Renal cortical epithelial cell (primary cell): ENCODE measurements around the gene RBMX2. TPM values are rescaled to one million over a fixed set of nuclear protein-coding genes. Genes with fewer than 3 reads are reported as not detected.
"Not testable (repeated sequence)": the region's sequence is repeated elsewhere in the genome, so short reads cannot be mapped to it uniquely, and the experiment has no call there.

Experiments
- DNase-seq: peaks from one replicate; pipeline ENCODE4 v3.0.0-alpha.2; 2011; ENCODE audit warnings: low read depth
- total RNA-seq: library from RNA; depleted of rRNA; stranded (reverse); fragments of >200 nt; gene quantifications from 2 replicates; pipeline ENCODE4 v1.2.3, GENCODE V29; 2014

Gene RBMX2, protein sequence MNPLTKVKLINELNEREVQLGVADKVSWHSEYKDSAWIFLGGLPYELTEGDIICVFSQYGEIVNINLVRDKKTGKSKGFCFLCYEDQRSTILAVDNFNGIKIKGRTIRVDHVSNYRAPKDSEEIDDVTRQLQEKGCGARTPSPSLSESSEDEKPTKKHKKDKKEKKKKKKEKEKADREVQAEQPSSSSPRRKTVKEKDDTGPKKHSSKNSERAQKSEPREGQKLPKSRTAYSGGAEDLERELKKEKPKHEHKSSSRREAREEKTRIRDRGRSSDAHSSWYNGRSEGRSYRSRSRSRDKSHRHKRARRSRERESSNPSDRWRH
- total RNA-seq, result 18.5 and 19.6 TPM in 2 replicates

DNA sequence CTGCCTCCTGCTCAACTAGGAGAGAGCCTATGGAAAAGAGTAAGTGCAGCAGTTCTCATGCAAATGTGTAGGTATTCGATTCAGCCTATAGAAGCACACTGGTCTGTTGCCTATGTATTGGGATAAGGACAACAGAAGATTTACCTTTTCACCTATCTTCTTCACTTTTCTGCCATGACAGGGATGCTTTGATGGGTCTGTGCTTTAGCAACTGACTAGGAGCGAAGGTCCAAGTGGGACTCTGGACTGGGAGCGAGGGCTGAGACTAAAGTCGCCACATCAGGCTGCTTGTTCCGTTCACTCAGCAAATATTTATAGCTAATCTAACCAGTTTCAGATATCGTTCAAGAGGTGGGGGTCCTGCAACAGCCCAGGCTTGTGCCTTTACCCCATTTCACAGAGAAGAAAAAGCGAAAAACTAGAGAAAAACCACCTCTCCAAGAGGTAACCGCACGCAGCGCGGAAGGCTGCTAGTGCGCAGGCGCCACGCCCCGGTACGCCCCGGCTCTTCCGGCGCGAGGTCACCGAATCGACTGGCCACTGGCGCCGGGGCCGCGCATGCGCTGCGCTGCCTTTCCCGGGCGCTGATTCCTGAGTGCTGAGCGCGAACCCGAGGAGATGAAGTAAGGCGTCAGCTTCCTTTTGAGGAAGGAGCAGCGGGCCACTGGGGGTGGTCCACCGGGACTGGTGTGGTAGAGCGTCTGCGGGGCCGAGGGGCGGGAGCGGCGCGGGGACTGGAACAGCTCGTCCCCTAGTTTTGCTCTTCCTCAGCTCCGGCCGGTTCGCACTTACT is at the start of gene RBMX2:
Gene RBMX2, plus strand, starts transcription at position 573 of the 793 bp plus-strand sequence. Its CDS starts 46 bp downstream, at position 619.
- peak; percentile 52 for DNase-seq

DNA sequence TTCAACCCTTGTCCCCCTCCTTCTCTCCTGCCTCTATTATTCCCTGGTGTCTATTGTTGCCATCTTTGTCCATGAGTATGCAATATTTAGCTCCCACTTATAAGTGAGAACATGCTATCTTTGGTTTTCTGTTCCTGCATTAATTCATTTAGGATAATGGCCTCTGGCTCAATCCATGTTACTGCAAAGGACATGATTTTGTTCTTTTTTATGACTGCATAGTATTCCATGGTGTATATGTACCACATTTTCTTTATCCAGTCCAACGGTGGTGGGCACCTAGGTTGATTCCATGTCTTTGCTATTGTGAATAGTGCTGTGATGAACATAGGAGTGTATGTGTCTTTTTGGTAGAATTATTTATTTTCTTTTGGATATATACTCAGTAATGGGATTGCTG is 49.7 kb upstream of the RBMX2 start:
- DNase-seq, result not testable (repeated sequence)

DNA sequence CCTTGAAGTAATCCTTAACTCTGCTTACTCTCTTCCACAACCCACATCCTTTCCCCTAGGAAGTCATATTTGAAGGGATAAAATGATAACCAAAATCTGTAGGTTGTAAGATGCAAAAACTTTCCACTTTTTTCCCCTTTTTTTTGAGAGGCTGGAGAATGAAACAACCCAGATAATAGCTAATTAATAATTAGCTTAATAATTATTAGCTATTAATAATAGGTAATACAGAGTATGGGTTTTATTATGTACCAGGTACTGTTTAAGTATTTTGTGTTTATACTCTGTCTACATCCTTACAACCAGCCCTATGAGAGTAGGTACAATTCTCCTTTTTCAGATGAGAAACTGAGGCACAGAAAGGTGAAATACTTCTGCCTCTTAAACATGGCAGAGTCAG is 25.7 kb upstream of the RBMX2 start:
- no peak for DNase-seq

DNA sequence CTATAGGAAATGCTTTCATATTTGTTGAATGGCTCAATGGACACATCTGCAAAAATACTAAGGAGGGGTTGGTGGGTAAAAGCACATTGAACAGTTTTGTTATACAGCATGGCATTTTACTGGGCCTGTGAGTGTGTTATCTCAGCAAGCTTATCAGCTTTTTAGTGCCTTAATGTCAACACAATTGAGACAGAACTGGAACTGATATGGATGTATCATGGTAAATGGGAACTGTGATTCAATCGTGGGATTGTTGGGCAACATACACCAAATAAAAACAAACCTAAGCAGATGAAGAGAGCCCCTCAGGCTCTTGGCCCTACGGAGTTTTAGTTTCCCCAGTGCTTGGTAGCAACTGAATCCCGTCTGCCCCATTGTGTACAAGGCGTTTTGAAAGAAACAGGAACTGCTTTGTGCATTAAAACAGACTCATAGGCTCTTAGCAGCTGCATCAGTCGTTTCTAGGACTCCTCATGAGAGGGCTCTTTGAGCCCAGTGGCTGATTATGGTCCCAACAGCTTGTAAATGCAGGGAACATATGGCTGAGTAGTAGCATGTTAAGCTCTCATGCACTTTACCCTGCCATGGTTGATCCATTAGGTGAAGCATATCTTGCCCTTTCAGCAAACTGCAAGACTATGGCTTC is 23.6 kb upstream of the RBMX2 start:
- DNase-seq, result no peak

DNA sequence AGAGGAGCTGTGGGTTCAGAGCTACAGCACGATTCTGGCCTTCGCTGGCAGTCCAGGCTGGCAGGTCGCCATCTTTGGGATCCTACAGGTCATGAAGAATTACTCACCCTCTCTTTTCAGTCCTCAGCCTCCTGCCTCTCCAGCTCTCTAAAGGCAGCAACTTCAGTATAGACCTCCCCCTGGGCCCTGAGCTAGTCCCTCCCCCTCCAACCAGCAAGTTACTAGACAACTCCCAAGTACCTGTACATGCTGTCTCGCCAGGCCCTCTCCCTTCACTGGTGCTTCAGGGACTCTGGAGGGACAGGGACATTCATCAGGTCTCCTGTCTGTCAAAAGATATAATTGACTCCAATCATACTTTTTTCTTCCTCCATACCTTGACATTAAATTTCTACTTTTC is 16.3 kb upstream of the RBMX2 start, which contains the start of gene GPR119:
Gene GPR119, minus strand, starts transcription at position 155 of the 400 bp plus-strand sequence. CDS start 227 bp downstream, outside the sequence.
- DNase-seq, result no peak

DNA sequence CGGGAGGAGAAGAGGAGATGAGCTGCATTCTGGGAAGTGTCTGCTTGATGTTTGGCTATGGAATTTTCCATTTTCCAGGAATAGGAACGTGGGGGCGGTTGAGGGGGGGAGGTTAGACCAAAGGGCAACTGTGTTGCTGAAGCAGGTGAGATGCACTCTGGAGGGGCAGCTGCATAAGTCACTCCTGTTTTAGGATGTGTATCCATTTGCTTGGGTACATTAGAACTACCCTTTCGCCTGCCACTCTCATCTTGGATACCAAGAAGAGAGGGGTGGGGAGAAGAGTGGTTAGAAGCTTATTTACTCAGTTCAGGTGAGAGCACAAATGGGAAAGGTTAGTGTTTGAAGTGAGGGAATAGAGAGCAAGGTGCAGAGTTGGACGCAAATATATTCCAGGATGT is 15.4 kb upstream of the RBMX2 start:
- DNase-seq, result no peak

DNA sequence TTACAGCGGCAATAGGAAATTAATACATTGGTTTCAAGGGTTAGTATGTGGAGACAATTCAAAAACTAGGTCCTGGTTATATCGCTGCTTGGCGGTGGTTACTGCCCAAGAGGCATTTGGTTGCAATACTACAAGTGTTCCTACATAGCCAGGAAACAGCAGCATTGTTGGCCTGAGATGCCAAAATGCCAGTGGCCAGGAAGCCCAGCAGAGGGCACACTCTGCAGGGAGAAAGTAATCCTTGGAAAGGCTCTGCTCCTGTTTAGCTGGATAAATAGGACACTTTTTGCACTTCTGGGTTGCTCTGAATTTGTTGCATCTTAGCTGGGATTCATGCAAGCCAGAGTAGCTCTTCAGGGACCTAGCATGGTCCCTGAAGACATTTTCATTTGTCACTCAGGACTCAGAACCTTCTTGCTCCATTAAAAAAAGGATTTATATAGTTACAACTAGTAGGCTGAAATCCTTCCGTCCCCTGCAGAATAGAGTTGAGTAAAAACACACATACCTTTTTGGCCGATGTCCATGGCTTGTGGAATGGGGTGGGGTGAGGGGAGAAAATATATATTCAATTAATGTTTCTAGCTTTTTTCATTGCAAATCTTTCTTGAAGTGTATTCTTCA is 8.2 kb upstream of the RBMX2 start:
- peak; percentile 45 for DNase-seq

DNA sequence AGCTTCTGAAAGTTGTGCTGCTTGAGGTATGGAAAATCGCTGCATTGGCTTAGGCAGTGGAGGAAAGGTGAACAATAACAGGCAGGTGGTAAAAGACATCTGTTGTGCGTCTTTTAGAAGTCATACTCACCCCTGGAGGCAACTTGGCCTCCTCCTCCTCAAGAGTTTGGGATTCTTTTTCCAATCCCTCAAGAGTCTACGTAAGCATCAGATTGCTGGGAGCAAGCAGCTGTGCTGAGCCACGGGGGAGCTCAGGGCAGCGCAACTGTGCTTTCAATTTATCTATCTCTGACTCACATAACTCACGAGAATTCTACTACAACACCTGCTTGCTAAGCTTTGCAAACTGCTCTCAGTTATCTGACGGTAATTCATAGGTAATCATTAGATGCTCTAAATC is 6.4 kb upstream of the RBMX2 start:
- DNase-seq, result no peak

DNA sequence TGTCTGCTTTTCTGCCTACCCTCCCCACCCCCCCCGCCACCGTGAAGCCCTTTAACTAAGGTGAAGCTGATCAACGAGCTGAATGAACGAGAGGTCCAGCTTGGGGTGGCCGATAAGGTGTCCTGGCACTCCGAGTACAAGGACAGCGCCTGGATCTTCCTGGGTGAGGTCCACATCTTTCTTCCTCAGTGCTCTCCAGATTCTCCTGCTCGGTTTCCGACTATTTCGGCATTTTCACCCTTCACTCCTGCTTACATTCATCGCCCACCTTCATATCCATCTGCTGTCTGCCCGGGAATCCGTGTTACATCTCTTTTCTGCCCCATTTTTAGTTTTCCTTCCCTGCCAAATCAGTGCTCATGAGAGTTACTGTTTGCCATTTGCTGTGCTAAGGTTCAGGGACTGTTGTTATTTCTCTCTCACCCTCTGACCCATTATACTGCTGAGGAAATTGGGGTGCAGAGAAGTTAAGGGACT is 459 bp downstream of the RBMX2 start:
- no peak for DNase-seq

DNA sequence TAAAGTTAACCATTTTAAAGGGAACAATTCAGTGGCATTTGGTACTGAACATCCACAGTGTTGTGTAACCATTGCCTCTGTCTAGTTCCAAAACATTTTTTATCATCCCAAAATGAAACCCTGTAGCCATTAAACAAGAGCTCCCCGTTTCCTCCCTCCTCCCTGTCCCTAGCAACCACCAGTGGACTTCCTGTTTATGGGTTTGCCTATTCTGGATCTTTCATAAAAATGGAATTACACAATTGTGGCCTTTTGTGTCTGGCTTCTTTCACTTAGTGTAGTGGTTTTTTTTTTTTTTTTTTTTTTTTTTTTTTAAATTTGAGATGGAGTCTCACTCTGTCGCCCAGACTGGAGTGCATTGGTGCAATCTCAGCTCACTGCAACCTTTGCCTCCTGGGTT is 11.6 kb downstream of the RBMX2 start:
- no peak for DNase-seq

DNA sequence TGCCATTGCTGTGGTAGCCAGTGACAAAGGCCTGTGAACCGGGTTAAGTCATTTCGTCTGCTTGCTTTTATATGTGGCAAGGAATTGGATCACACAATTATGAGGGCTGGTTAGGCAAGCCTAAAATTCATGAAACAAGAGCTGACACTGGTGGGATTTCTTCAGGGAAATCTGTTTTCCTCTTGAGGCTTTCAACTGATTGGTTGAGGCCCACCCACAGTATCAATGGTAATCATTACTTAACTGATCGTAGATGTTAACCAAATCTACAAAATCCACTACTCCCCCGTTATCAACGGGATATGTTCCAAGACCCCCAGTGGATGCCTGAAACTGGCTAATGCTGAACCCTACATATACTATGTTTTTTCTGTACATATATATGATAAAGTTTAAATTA is 13.0 kb downstream of the RBMX2 start:
- no peak for DNase-seq

DNA sequence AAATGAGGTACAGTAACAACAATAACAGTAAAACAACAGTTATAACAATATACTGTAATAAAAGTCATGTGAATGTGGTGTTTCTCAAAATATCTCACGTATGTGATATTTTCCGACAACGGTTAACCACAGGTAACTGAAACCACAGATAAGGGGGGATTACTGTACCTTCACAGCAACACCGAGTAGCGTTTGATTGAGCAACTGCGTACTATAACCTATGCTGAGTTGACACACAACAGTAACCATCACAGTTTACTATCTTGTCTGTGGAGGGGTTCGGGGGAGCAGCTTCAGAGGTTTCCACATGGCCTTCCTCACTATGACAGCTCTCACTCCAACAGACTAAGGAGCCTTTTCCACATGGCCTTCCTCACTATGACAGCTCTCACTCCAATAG is 13.4 kb downstream of the RBMX2 start:
- no peak for DNase-seq

DNA sequence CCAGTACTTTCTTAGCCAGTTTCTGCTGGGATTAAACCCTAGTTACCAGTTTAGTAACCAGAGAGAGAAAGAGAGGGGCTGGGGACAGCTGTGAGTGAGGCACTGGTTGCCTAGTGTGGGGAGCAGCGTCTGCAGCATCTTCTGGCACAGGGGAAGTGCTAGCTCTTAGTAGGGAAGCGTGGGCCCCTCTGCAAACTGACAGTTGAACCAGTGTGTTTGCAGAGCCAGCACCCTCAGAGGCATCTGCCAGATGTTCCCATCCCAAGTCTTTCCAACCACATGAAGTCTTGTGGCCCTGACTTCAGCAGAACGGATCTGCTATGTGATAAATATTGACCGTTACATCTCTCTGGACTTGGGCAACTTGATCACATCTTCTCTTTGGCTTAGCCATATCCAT is 15.0 kb downstream of the RBMX2 start:
- DNase-seq, result no peak

DNA sequence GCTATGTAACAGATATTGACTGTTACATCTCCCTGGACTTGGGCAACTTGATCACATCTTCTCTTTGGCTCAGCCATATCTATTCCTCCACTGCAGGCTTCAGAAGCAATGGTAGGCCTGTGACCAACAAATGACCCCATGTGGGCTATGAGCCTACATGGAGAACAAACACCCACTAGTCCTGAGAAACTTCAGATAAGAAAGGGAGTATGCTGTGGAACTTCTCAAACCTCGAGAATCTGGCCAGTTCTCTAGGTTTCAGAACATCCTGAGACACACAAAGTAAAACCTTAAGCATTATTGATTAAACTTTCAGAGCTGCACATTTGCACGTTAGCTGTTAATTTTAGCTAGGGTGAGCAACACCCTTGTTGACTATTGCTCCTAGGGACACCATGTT is 16.3 kb downstream of the RBMX2 start:
- DNase-seq, result no peak

DNA sequence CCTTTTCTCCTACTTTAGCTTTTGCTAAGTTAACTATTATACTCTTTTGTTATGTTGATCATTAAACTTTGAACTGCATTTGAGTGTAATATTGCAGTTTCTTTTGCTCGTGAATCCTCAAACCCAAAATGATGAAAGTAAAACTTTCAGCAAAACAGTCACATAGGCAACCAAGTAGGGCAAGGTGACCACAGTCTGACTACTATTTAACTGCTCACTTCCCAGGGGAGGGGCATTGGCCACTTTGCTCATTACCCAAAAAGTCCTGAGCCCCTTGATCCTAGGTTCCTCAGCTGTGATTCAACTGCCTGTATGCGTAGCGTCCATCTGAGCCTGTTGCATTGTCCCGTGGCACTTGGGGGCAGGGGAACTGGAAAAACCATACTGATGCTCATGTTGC is 17.0 kb downstream of the RBMX2 start:
- no peak for DNase-seq

DNA sequence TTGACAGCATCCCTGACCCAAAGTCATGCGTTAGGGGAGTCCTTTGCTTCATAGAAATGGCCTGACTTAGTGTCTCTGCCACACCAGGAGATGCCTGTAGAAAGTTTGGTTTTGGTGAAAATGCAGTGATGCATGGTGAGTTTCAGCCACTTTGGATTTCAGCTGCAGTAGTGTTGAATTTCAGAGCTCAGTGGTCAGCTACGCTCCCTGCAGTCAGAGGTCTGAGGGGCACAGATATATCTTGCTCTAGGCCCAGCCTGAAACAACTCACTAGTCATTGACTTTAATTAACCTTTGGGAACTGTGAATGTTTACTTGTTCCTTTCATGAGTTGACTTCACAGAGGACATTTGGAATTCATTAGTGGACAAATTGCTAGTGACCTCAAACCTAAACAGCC is 17.5 kb downstream of the RBMX2 start:
- no peak for DNase-seq

DNA sequence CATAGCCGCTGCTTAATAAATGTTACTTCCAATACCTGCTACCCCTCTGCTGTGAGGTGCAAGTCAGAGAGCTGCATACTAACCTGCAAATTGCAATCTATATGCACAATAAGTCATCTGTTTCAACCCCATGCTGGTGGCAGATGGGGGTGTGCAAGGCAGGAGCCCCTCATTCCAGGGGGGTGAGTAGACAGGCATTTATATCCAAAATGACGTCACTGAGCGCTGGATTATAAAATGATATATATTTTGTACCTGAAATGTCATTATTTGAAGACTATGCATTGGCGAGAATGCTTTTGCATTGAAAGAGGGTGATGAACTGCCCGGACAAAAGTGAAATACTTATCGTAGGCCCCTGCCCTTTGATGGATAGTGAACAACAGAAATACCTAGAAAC is 24.7 kb downstream of the RBMX2 start:
- no peak for DNase-seq

DNA sequence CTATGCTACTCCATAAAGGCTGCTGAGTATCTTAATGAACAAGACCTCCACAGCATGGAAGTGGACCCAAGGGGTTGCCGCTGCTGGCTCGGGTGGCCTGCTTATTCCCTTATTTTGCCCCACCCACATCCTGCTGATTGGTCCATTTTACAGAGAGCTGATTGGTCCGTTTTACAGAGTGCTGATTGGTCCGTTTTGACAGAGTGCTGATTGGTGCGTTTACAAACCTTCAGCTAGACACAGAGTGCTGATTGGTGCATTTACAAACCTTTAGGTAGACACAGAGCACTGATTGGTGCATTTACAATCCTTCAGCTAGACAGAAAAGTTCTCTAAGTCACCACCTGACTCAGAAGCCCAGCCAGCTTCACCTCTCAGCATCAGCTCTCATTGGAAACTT is 27.4 kb downstream of the RBMX2 start:
- DNase-seq, result not testable (repeated sequence)

DNA sequence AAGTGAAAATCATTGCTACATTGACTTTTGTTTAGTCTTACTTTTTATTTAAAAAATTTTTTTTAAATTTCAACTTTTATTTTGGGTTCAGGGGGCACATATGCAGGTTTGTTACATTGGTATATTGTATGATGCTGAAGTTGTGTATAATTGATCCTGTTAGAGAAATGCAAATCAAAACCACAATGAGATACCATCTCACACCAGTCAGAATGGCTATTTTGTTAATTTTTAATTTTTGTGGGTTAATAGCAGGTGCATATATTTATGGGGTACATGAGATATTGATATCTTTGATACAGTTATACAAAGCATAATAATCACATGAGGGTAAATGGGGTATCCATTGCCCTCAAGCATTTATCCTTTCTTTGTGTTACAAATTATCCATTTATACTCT is 34.1 kb downstream of the RBMX2 start:
- no peak for DNase-seq

DNA sequence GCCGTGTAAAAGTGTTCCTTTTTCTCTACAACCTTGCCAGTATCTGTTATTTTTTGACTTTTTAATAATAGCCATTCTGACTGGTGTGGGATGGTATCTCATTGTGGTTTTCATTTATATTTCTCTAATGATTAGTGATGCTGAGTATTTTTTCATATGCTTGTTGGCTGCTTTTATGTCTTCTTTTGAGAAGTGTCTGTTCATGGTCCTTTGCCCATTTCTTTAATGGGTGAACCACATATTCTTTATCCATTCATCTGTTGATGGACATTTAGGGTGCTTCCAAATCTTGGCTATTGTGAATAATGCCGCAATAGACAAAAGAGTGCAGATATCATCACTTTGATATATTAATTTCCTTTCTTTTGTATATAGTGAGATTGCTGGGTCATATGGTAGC is 36.2 kb downstream of the RBMX2 start:
- DNase-seq, result not testable (repeated sequence)

DNA sequence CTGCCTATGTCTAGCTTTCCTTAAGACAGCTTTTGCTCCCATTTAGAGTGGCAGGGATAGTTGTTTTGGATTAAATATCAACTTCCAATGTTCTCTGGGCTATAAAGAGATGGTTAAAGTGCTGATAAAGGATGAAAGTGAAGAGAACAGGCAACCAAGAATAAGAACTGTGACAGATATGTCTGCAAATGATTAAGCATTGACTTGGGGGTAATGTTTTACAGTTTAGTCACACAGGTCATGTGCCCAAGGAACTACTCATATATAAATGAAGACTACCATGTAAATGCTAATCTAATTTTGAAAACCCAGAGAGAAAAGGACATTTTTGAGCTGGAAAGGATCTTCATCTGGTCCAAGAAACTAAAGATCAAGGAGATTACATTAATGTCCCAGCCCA is 42.1 kb downstream of the RBMX2 start:
- peak; percentile 13 for DNase-seq
